Medulla oblongata (tissue), 1 donor: ENCODE results near the gene CASKIN2.
A peak's percentile ranks its signal among the peaks of the same experiment; 100 is the strongest.
"Not testable (repeated sequence)": the region's sequence is repeated elsewhere in the genome, so short reads cannot be mapped to it uniquely, and the experiment has no call there.

Experiments used
- DNase-seq: peaks from one replicate; pipeline ENCODE4 v3.0.0-alpha.2; 2015; ENCODE audit errors: extremely low spot score

Gene CASKIN2

DNA sequence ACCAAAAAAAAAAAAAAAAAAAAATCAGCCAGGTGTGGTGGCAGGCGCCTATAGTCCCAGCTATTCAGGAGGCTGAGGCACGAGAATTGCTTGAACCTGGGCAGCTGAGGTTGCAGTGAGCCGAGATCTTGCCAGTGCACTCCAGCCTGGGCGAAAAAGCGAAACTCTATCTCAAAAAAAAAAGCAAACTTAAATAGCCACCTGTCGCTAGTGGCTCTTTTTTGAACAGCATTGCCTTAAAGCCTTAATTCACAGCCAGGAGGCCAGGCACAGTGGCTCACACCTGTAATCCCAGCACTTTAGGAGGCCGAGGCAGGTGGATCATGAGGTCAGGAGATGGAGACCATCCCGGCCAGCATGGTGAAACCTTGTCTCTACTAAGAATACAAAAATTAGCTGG lies 5.1 kb upstream of the CASKIN2 start:
- DNase-seq = not testable (repeated sequence)

DNA sequence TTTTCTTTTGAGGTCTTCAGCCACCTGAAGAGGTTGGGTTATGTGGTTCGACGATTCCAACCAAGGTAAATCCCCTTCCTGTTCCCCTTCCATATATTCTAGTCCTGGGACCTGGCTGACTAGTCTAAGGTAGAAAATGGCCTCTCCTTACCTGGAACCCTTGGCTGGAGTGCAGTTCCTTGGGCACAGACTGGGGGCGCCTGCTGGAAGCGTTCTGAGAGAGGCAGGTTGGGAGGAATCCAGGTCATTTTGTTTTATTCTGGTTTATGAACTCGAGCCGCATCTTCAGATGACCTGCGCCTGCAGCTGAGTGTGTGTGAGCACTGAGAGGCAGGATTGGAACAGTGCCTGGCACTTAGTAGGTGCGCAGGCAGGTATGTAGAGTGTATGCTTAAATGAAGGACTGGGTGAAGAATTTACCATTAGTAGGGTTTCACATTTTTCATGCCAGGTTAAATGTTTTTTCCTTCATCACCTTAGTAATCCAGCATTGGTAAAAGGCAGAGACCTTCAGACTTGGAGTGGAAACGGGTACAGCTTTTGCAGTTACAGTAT lies 3.7 kb upstream of the CASKIN2 start:
- DNase-seq = no peak

DNA sequence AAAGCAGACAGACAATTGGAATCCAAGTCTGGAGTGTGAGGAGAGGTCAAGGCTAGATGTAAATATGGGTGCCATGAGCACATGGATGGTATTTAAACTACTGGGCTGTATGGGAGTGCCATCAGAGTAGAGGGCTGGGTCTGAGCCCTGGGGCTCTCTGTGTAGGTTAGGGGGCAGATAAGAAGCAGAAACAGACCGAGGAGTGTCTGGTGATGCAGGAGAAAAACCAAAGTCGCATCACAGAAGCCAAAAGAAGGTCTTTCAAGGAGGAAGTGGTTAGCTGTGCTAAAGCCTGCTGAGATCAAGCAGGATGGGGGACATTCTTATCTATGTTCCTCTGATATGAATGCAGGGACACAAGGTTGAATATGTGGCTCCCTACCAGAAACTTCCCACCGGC lies 2.9 kb upstream of the CASKIN2 start:
- no peak for DNase-seq

DNA sequence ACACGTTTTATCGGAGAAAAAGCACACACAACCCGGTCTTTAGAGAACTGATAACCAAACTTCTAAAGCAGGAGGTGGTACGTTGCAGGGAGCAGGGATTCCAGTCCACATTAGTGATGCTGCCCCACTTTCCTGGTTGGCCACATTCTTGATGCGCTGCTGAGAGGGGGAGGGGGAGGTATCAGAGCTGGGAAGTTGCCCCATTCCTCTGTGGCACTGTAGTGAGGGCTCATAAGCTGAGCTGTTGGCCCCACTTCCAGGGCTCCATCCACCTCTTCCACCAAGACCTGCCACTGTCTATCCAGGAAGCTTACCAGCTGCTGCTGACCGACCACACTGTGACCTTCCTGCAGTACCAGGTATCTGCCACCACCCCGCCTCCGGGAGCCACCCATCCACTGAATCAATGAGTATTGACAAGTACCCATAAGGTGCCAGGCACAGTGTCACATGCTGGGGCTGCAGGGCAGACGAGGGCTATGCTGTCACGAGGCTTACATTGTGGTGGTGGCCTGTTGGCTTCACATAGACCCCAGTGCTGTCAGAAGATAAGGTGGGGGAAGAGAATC lies 2.0 kb upstream of the CASKIN2 start:
- DNase-seq = no peak

DNA sequence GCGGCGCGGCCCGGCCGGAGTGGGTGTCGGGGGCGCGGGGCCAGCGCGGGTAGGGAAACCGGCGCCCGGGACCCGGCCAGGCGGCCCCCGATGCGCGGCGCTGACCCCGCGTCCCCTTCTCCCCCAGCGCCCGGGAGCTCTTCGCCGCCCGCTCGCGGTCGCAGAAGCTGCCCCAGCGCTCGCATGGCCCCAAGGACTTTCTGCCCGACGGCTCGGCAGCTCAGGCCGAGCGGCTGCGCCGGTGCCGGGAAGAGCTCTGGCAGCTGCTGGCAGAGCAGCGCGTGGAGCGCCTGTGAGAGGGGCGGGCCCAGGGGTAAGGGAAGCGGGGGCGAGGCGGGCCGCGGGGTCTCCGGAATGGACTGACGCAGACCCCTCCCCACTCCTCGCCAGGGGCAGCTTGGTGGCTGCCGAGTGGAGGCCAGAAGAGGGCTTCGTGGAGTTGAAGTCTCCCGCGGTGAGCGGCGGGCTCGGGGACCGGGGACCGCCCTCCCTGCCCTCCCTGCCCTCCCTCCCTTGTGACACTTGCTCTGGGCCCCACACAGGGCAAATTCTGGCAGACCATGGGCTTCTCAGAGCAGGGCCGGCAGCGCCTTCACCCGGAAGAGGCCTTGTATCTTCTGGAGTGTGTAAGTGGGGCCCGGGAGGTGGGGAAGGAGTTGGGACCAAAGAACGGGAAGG lies 1.4 kb upstream of the CASKIN2 start:
- DNase-seq = no peak

- peak; percentile 92 for DNase-seq
Measured at GRCh38 chr17:75516255-75516618, 900 bp upstream of the CASKIN2 start, which contains the start of gene TSEN54. Gene TSEN54, plus strand, starts transcription at chr17:75516528. Its CDS starts 33 bp downstream, at chr17:75516561.

GRCh38 chr17:75514919-75515495 lies 330 bp downstream of the CASKIN2 start:
- DNase-seq = peak; percentile 36

GRCh38 chr17:75514299-75514918 lies 928 bp downstream of the CASKIN2 start:
- no peak for DNase-seq

GRCh38 chr17:75513641-75514000 lies 1.7 kb downstream of the CASKIN2 start:
- DNase-seq = no peak

- no peak for DNase-seq
Measured at GRCh38 chr17:75512926-75513640, 2.3 kb downstream of the CASKIN2 start.

DNA sequence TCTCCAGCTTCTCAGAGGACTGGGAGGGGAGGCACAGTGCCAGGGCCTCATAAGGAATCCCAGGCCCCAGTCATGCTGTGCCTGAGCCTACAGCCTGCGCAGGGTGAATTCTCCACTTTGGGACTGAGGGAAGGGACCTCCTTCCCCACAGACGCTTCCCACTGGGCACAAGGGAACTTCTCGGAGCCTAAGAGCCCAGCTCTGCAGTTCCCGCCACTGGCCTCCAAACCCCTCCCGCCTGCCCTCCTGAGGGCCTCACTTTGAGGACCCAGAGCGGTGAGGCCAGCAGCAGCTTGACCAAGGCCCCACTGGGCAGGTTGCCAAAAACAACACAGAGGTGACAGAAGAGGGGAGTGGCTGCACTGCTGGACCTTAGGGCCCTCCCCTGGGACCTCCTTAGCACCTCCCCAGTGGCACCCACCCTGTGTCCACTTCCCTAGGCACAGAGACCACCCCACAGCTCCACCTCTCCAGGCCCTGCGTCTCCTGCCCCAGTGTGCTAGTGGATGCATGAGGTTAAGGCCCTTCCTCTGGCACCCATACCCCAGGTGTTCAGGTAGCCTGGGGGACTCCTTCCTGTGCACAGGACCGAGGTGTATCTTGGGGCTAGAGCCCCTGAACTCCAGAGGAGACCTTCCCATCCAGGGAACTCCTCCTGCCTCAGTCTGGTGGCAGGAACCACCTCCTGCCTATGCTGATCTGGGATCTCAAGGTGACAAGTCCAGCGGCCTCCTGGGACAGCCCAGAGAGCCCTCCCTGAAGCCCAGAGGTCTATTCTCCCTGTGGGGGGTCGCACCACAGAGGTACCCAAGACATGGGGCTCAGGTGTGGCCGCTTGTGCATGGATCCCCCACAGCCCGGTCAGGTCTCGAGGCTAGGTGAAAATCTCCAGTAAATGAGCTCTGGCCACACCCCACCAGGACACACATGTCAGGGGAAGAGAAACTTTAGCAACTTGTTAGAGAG lies 3.4 kb downstream of the CASKIN2 start:
- DNase-seq = no peak

DNA sequence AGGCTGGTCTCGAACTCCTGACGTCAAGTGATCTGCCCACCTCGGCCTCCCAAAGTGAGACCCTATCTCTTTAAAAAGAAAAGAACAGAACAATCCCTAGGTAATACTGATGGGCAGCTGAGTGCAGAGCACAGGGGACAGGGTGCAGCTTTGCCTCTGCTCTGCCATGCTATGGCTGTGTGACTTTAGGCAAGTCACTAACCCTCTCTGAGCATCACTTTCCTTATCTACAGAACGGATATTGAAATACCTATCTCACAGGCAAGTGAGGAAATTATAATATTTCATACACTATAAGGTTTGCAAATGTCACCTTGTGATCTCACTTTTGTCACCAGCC lies 4.1 kb downstream of the CASKIN2 start:
- DNase-seq = no peak

GRCh38 chr17:75509528-75510258 lies 5.6 kb downstream of the CASKIN2 start:
- no peak for DNase-seq

GRCh38 chr17:75508931-75509361 lies 6.4 kb downstream of the CASKIN2 start:
- DNase-seq = no peak

- peak; percentile 91 for DNase-seq
Measured at GRCh38 chr17:75507733-75508719, 7.3 kb downstream of the CASKIN2 start.

DNA sequence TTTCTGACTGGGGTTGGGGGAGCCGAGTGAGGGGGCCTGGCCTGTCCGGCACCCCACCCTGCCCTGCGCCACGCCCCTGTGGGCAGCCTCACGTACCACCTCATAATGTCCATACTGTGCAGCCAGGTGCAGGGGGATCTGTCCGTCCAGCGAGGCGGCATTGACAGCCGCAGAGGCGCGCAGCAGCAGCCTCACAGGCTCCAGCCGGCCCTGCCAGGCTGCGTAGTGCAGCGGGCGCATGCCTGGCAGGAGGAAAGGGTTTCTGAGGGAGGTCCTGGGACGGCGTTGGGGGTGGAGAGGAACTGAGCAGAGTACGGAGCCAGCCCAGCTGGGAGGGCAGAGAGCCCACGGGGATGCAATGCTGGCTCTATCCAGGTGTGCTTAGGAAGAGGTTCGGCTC lies 8.4 kb downstream of the CASKIN2 start:
- DNase-seq = no peak

GRCh38 chr17:75506134-75506533 lies 9.2 kb downstream of the CASKIN2 start:
- DNase-seq = no peak

DNA sequence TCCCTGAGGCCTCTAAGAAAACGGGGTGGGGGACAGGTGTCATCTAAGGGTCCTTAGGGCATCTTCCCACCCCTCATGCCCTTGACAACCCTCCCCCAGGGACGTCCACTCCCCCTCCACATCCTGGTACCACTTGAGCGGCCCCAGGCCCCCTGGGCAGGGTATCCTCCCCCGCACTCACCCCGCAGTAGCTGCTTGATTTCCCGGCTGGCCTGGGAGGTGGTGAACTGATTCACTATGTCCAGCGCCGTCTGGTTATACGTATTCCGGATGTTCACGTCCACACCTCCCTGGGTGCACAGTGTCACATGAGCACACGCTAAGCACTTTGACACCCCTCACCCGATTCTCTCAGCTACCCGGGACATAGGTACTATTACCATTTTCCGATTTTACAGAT lies 9.7 kb downstream of the CASKIN2 start:
- DNase-seq = no peak

- DNase-seq = no peak
Measured at GRCh38 chr17:75505152-75505409, 10.3 kb downstream of the CASKIN2 start.
